ENCODE data around the gene NAP1L4. TPM values are rescaled to one million over a fixed set of nuclear protein-coding genes. Genes with fewer than 3 reads are reported as not detected.

Gene NAP1L4
- total and polyA plus RNA-seq, 2 of the 4 experiments (the other 2 are of a cell fraction): 71.5 to 80.7 TPM

DNA sequence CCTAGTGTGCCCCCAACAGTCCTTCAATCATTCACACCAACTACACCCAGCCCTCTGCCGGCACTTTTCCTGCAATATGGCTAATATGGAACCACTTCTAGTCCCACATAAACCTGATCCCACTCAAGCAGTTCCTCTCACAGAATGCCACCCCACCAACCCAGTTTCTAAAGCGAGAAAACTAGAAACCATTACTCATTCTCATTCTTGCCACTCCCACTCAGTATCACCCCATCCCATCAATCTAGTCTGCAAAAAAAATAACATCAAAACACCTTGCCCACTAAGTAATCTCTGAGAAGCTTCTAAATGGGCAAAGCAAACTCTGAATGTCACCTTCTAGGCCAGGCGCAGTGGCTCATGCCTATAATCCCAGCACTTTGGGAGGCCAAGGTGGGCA lies 17.9 kb downstream of the NAP1L4 start:
- no peak overlapping the region for H2BK15ac ChIP-seq (ENCODE audit: low read depth, low read length)
- H4K8ac ChIP-seq (ENCODE audit: low read depth in 2 of 2, low read length in 2 of 2): no peak overlapping the region
- peaks cover 54 to 80% of the 10 kb centered on the region in 2 experiments for H3K79me1 ChIP-seq (ENCODE audit: low read depth in 1 of 2, low read length in 2 of 2)
- POLR2A ChIA-PET (ENCODE audit: unreplicated experiment): interaction anchor here (0.6 kb wide), 1 partner anchor 45 kb away, joined by 7 read pairs; the partner anchor contains the start of gene PHLDA2
- no peak for DNase-seq
- H4K20me1 ChIP-seq (ENCODE audit: insufficient read depth, low read length): peaks cover 30% of the 10 kb centered on the region
- no peak overlapping the region for H3K27ac ChIP-seq (ENCODE audit: insufficient read depth, low read length)
- no peak overlapping the region for H2BK120ac ChIP-seq (ENCODE audit: low read depth, low read length)
- H4K5ac ChIP-seq (ENCODE audit: low read depth, low read length): no peak overlapping the region
- H3K4me1 ChIP-seq (ENCODE audit: control insufficient read depth, insufficient read depth, low read length): no peaks in the 10 kb centered on the region
- no peak overlapping the region for H3K23ac ChIP-seq (ENCODE audit: low read depth, low read length)
- no peak for TF ChIP-seq RAD21 (IDR thresholded peaks at IDR 0.05; ENCODE audit: low read length)
- no peak for TF ChIP-seq BHLHE40 (IDR thresholded peaks at IDR 0.05; ENCODE audit: low read depth, low read length)
- no peak for TF ChIP-seq RCOR1 (IDR thresholded peaks at IDR 0.05; ENCODE audit: insufficient replicate concordance, low read length)
- H3K4ac ChIP-seq (ENCODE audit: low read depth, low read length): no peak overlapping the region
- peaks cover 55% of the 10 kb centered on the region for H3K36me3 ChIP-seq (ENCODE audit: control insufficient read depth, insufficient read depth, low read length)
- CTCF ChIA-PET: no interaction called here
- no peak overlapping the region for H4K91ac ChIP-seq (ENCODE audit: insufficient read depth, low read depth, low read length)
- H3K4me3 ChIP-seq (ENCODE audit: insufficient read depth, low read depth, low read length): no peak overlapping the region
- no TSS peak for BruUV-seq (replicated peaks)
- H2BK20ac ChIP-seq (ENCODE audit: low read depth, low read length): no peak overlapping the region
- 94% methylated on average over 2 of the region's 3 CpGs; no CpG with 5 or more reads in 1 of the 2 experiments for WGBS, 2 experiments (ENCODE audit: extremely low coverage in 2 of 2, insufficient read length in 1 of 2)
- no peaks in the 10 kb centered on the region for H3K27me3 ChIP-seq (ENCODE audit: control insufficient read depth, insufficient read depth, low read length)
- H2AFZ ChIP-seq (replicated peaks; ENCODE audit: low read length, poor library complexity): no peak overlapping the region
- H3K56ac ChIP-seq (ENCODE audit: extremely low read depth, insufficient read depth, low read length): no peak overlapping the region
- H3K4me2 ChIP-seq (ENCODE audit: low read depth, low read length): no peak overlapping the region
- dilution Hi-C loops (cut with HindIII; ENCODE audit: low sequenced_read_pairs, unreplicated experiment): no loop called here
- H2BK5ac ChIP-seq (ENCODE audit: low read depth, low read length, poor library complexity, severe bottlenecking): no peak overlapping the region
- in situ Hi-C loops (cut with MboI; ENCODE audit: low sequenced_read_pairs): no loop called here
- H2AK5ac ChIP-seq (ENCODE audit: low read depth, low read length): no peak overlapping the region
- H3K9ac ChIP-seq (ENCODE audit: low read depth, low read length): no peak overlapping the region
- intact Hi-C loops (cut with micrococcal nuclease): no loop called here
- H2AK9ac ChIP-seq (replicated peaks; ENCODE audit: low read depth, low read length, poor library complexity): no peak overlapping the region
- H3K18ac ChIP-seq (ENCODE audit: low read depth, low read length): no peak overlapping the region
- no peaks in the 10 kb centered on the region for H3K9me3 ChIP-seq (ENCODE audit: control insufficient read depth, insufficient read depth, low read length)
- H3K14ac ChIP-seq (replicated peaks; ENCODE audit: low read depth, low read length): no peak overlapping the region
- no peaks in the 10 kb centered on the region for H3K9me1 ChIP-seq (ENCODE audit: insufficient read depth, low read length)
- ATAC-seq (ENCODE audit: low read depth): no peak

All from IMR-90 (cell line).